ENCODE results near the gene MPPED1. TPM values are rescaled to one million over a fixed set of nuclear protein-coding genes. Genes with fewer than 3 reads are reported as not detected.

Gene MPPED1
- total RNA-seq, 2 donors from 2014 or later: not detected

DNA sequence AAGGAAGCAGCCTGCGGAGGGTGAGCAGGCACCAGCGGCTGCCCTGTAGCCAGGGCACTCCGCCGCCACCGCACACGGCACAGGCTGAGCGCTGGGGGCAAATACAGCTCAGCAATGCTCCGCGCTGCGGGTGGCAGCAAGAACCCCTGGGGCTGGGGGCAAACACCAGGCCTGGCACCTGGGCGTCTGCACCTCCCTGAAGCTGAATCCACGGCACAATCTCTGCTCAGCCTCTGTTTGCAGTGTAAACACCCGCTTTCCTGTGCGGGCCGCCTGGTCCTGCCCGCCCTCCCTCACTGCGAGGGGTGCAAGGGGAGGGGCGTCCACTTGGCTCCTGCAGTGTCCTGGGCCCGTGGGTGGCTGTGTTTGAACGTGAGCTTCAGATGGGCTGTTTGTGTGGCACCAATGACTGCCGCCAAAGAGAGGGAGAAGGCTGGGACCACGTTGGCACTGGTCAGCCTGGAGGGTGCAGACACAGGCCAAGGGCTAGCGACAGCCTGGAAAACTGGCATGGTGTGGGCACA is 14.8 kb upstream of the MPPED1 start:
- Mint-ChIP-seq H3K4me3 (no peak overlapping the region), H3K27me3 (peaks cover 44% of the 10 kb centered on the region), H3K27ac (no peak overlapping the region), H3K4me1 (peaks cover 4% of the 10 kb centered on the region), H3K36me3 (ENCODE audit: low read depth) (no peaks in the 10 kb centered on the region)
- ATAC-seq (no peak), DNase-seq (no peak)
- H3K9me3 ChIP-seq (ENCODE audit: control insufficient read depth, low read length, poor library complexity, severe bottlenecking): no peaks in the 10 kb centered on the region

DNA sequence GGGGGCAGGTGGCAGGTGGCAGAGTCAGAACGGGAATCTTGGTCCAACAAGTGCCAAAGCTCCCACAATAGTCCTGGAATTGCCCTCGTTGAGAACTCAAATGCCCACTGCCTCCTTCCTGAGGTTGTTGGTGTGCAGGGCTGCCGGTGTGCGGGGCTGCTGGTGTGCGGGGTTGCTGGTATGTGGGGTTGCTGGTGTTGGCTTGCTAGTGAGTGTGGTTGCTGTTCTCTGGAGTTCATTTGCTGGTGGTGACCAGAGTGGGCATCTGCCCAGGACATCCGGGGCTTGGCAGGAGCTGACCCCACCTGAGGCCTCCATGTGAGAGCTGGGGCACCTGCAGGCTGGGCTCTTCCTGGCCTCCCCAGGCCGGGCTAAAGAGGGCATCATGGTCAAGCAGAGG is 14.0 kb upstream of the MPPED1 start:
- Mint-ChIP-seq H3K27ac (no peak overlapping the region), H3K4me1 (peaks cover 4% of the 10 kb centered on the region), H3K4me3 (no peak overlapping the region), H3K27me3 (peaks cover 44% of the 10 kb centered on the region), H3K36me3 (ENCODE audit: low read depth) (no peaks in the 10 kb centered on the region)
- no peaks in the 10 kb centered on the region for H3K9me3 ChIP-seq (ENCODE audit: control insufficient read depth, low read length, poor library complexity, severe bottlenecking)
- DNase-seq: no peak
- no peak for ATAC-seq

- Mint-ChIP-seq H3K27ac (no peak overlapping the region), H3K4me3 (no peak overlapping the region), H3K27me3 (peaks cover 45% of the 10 kb centered on the region), H3K36me3 (ENCODE audit: low read depth) (no peaks in the 10 kb centered on the region), H3K4me1 (peaks cover 4% of the 10 kb centered on the region)
- ATAC-seq (no peak), DNase-seq (no peak)
- H3K9me3 ChIP-seq (ENCODE audit: control insufficient read depth, low read length, poor library complexity, severe bottlenecking): no peaks in the 10 kb centered on the region
These were observed 13.6 kb upstream of the MPPED1 start for GRCh38 chr22:43398246-43398645.

GRCh38 chr22:43398910-43399309 is 12.9 kb upstream of the MPPED1 start:
- no peak for ATAC-seq
- no peaks in the 10 kb centered on the region for H3K9me3 ChIP-seq (ENCODE audit: control insufficient read depth, low read length, poor library complexity, severe bottlenecking)
- no peak for DNase-seq
- Mint-ChIP-seq H3K27me3 (peaks cover 44% of the 10 kb centered on the region), H3K4me1 (peaks cover 4% of the 10 kb centered on the region), H3K36me3 (ENCODE audit: low read depth) (no peaks in the 10 kb centered on the region), H3K27ac (no peak overlapping the region), H3K4me3 (no peak overlapping the region)

- Mint-ChIP-seq H3K4me3 (peak overlapping the region; percentile 45), H3K27ac (no peak overlapping the region), H3K27me3 (peaks cover 44% of the 10 kb centered on the region), H3K36me3 (ENCODE audit: low read depth) (no peaks in the 10 kb centered on the region), H3K4me1 (peaks cover 6% of the 10 kb centered on the region)
- ATAC-seq: no peak
- no peak for DNase-seq
- no peaks in the 10 kb centered on the region for H3K9me3 ChIP-seq (ENCODE audit: control insufficient read depth, low read length, poor library complexity, severe bottlenecking)
These were observed 12.4 kb upstream of the MPPED1 start for GRCh38 chr22:43399338-43399979.

DNA sequence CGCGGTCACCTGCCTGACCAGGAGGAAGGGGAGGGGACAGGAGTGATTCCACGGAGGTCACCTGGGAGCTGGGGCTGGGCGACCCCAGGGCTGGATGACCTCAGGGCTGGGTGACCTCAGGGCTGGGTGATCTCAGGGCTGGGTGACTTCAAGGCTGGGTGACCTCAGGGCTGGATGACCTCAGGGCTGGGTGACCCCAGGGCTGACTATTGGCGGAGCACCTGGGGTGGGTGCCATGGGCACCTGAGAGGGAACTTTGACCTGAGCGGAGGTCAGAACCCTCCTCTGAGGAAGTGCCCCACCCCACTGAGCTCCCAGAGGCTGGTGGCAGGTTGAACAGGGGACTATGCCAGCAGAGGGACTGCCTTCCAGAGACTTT is 11.8 kb upstream of the MPPED1 start:
- Mint-ChIP-seq H3K27me3 (peaks cover 49% of the 10 kb centered on the region), H3K27ac (no peak overlapping the region), H3K36me3 (ENCODE audit: low read depth) (no peaks in the 10 kb centered on the region), H3K4me1 (peaks cover 6% of the 10 kb centered on the region), H3K4me3 (no peak overlapping the region)
- DNase-seq (no peak), ATAC-seq (no peak)
- H3K9me3 ChIP-seq (ENCODE audit: control insufficient read depth, low read length, poor library complexity, severe bottlenecking): no peaks in the 10 kb centered on the region

- no peaks in the 10 kb centered on the region for H3K9me3 ChIP-seq (ENCODE audit: control insufficient read depth, low read length, poor library complexity, severe bottlenecking)
- H3K27me3 Mint-ChIP-seq: peaks cover 49% of the 10 kb centered on the region
- ATAC-seq (no peak), DNase-seq (no peak)
- no peak overlapping the region for H3K4me3 Mint-ChIP-seq
- H3K36me3 Mint-ChIP-seq (ENCODE audit: low read depth): no peaks in the 10 kb centered on the region
- H3K27ac Mint-ChIP-seq: no peak overlapping the region
- H3K4me1 Mint-ChIP-seq: peaks cover 6% of the 10 kb centered on the region
These were observed 11.4 kb upstream of the MPPED1 start for GRCh38 chr22:43400449-43400848.

- no peak for DNase-seq
These were observed 10.6 kb upstream of the MPPED1 start for GRCh38 chr22:43401233-43401632.

GRCh38 chr22:43401661-43402060 is 10.2 kb upstream of the MPPED1 start:
- Mint-ChIP-seq H3K4me3 (no peak overlapping the region), H3K27ac (no peak overlapping the region), H3K4me1 (peaks cover 6% of the 10 kb centered on the region), H3K36me3 (ENCODE audit: low read depth) (no peaks in the 10 kb centered on the region), H3K27me3 (peaks cover 50% of the 10 kb centered on the region)
- DNase-seq (no peak), ATAC-seq (no peak)
- no peaks in the 10 kb centered on the region for H3K9me3 ChIP-seq (ENCODE audit: control insufficient read depth, low read length, poor library complexity, severe bottlenecking)

More at GRCh38 chr22:43401233-43401632, 10.6 kb upstream of the MPPED1 start:
- no peak for ATAC-seq
- no peaks in the 10 kb centered on the region for H3K9me3 ChIP-seq (ENCODE audit: control insufficient read depth, low read length, poor library complexity, severe bottlenecking)
- H3K27me3 Mint-ChIP-seq: peaks cover 50% of the 10 kb centered on the region
- no peak overlapping the region for H3K27ac Mint-ChIP-seq
- no peaks in the 10 kb centered on the region for H3K36me3 Mint-ChIP-seq (ENCODE audit: low read depth)
- peaks cover 6% of the 10 kb centered on the region for H3K4me1 Mint-ChIP-seq
- H3K4me3 Mint-ChIP-seq: no peak overlapping the region

- no peaks in the 10 kb centered on the region for H3K9me3 ChIP-seq (ENCODE audit: control insufficient read depth, low read length, poor library complexity, severe bottlenecking)
- H3K27ac Mint-ChIP-seq: no peak overlapping the region
- H3K27me3 Mint-ChIP-seq: peaks cover 53% of the 10 kb centered on the region
- DNase-seq (no peak), ATAC-seq (no peak)
- no peak overlapping the region for H3K4me3 Mint-ChIP-seq
- H3K36me3 Mint-ChIP-seq (ENCODE audit: low read depth): no peaks in the 10 kb centered on the region
- H3K4me1 Mint-ChIP-seq: peaks cover 6% of the 10 kb centered on the region
These were observed 9.7 kb upstream of the MPPED1 start for GRCh38 chr22:43402128-43402527.

- peaks cover 3% of the 10 kb centered on the region for H3K4me1 Mint-ChIP-seq
- H3K4me3 Mint-ChIP-seq: no peak overlapping the region
- peaks cover 51% of the 10 kb centered on the region for H3K27me3 Mint-ChIP-seq
- H3K36me3 Mint-ChIP-seq (ENCODE audit: low read depth): peaks cover 2% of the 10 kb centered on the region
- ATAC-seq: no peak
- no peak overlapping the region for H3K27ac Mint-ChIP-seq
- H3K9me3 ChIP-seq (ENCODE audit: control insufficient read depth, low read length, poor library complexity, severe bottlenecking): no peaks in the 10 kb centered on the region
- DNase-seq: no peak
These were observed 7.0 kb upstream of the MPPED1 start for GRCh38 chr22:43404673-43405385.

DNA sequence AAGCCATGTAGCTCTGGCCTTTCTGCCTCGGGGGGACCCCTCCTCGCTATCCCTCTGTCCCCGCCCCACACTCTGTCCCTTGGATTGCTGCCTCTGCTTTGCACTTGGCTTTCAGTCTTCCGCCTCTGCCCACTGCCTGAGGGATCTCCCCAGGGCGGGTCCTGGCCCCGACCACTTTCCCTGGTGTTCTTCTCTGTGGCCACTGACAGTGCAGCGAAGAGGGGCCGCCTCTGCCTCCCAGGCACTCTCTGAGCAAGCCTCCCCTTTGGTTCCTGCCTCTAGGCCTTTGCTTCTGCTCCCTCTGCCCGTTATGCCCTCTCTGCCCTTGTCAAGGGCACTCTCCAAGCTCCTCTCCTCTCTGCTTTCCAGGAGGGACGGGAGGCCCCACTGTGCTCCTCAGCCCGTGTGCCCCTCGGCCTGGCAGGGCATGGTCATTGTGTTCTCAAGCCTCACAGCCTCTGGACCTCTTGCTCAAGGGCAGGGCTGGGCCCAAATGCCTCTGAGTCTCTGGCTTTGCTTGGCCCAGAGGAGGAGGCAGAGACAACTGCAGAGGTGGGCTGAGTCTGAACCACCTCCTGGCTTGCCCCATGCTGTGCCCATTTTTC is 5.5 kb upstream of the MPPED1 start:
- Mint-ChIP-seq H3K27me3 (peaks cover 57% of the 10 kb centered on the region), H3K36me3 (ENCODE audit: low read depth) (peaks cover 2% of the 10 kb centered on the region), H3K4me3 (no peak overlapping the region), H3K4me1 (peaks cover 3% of the 10 kb centered on the region), H3K27ac (no peak overlapping the region)
- ATAC-seq (no peak), DNase-seq (no peak)
- no peaks in the 10 kb centered on the region for H3K9me3 ChIP-seq (ENCODE audit: control insufficient read depth, low read length, poor library complexity, severe bottlenecking)

DNA sequence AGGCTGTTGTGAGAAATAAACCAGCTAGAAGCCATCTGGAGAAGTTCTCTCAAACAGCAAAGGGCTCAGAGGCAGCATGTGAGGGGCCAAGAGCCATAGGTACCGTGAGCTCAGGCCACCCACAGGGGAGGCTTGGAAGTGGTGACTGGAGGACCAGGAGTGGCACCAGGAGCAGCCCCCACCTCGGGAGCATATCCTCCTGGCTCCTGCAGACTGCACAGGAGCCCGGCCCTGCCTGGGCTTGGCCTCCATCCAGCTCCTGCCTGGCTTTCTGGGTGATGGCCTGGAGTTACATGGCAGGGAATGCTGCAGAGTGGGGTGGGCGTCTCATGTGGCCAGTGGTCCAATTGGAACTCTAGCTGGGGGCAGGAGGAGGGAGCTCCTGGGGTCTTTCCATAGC is 4.2 kb upstream of the MPPED1 start:
- H3K9me3 ChIP-seq (ENCODE audit: control insufficient read depth, low read length, poor library complexity, severe bottlenecking): no peaks in the 10 kb centered on the region
- Mint-ChIP-seq H3K4me1 (peaks cover 3% of the 10 kb centered on the region), H3K27ac (no peak overlapping the region), H3K4me3 (no peak overlapping the region), H3K27me3 (peaks cover 60% of the 10 kb centered on the region), H3K36me3 (ENCODE audit: low read depth) (peaks cover 2% of the 10 kb centered on the region)
- DNase-seq (no peak), ATAC-seq (no peak)
